ENCODE data around the gene TTC3.

TTC3 gene

GRCh38 chr21:37085726-37086125 is 12.7 kb downstream of the TTC3 start:
- no peaks in the 10 kb centered on the region for H3K27me3 ChIP-seq (replicated peaks; ENCODE audit: insufficient read depth, low read length)
- H3K4me1 ChIP-seq (ENCODE audit: low read length): no peaks in the 10 kb centered on the region
- no peak overlapping the region for H3K4me3 ChIP-seq (ENCODE audit: low read length)
- H2AFZ ChIP-seq (ENCODE audit: low read length): no peak overlapping the region
- TF ChIP-seq EZH2phosphoT487 (IDR thresholded peaks at IDR 0.05; ENCODE audit: low read length) (no peak), EZH2 (optimal IDR thresholded peaks at IDR 0.05; ENCODE audit: low read depth, low read length) (no peak), CTCF (IDR thresholded peaks at IDR 0.05; ENCODE audit: low read length) (no peak)
- H3K27ac ChIP-seq (ENCODE audit: low read length): no peak overlapping the region
- no peaks in the 10 kb centered on the region for H3K9me3 ChIP-seq (replicated peaks; ENCODE audit: insufficient read depth, low read length)
- DNase-seq: no peak
- no peaks in the 10 kb centered on the region for H3K9me2 ChIP-seq (replicated peaks; ENCODE audit: insufficient read depth, low read length)
- peaks cover under 1% of the 10 kb centered on the region; the same call in 1 of the 2 replicates for H3K36me3 ChIP-seq (replicated peaks; ENCODE audit: insufficient read depth, low read length)
- peaks cover 40% of the 10 kb centered on the region for H3K79me2 ChIP-seq (ENCODE audit: low read length)
- H3F3A ChIP-seq (ENCODE audit: insufficient read depth, low read length): no peaks in the 10 kb centered on the region
- H3K9ac ChIP-seq (ENCODE audit: low read length): no peak overlapping the region
- H3K4me2 ChIP-seq (ENCODE audit: low read depth, low read length): no peak overlapping the region
- no peaks in the 10 kb centered on the region for H4K20me1 ChIP-seq (ENCODE audit: insufficient read depth, low read length)

GRCh38 chr21:37087188-37087587 is 14.1 kb downstream of the TTC3 start:
- Histone ChIP-seq H3K4me1 (ENCODE audit: low read length) (no peaks in the 10 kb centered on the region), H3K27ac (ENCODE audit: low read length) (no peak overlapping the region), H3K9me3 (replicated peaks; ENCODE audit: insufficient read depth, low read length) (no peaks in the 10 kb centered on the region), H4K20me1 (ENCODE audit: insufficient read depth, low read length) (no peaks in the 10 kb centered on the region), H3K9me2 (replicated peaks; ENCODE audit: insufficient read depth, low read length) (no peaks in the 10 kb centered on the region), H3F3A (ENCODE audit: insufficient read depth, low read length) (no peaks in the 10 kb centered on the region), H2AFZ (ENCODE audit: low read length) (no peak overlapping the region), H3K79me2 (ENCODE audit: low read length) (peaks cover 30% of the 10 kb centered on the region), H3K27me3 (replicated peaks; ENCODE audit: insufficient read depth, low read length) (no peaks in the 10 kb centered on the region), H3K4me2 (ENCODE audit: low read depth, low read length) (no peak overlapping the region), H3K4me3 (ENCODE audit: low read length) (no peak overlapping the region), H3K36me3 (replicated peaks; ENCODE audit: insufficient read depth, low read length) (peaks cover 3% of the 10 kb centered on the region), H3K9ac (ENCODE audit: low read length) (no peak overlapping the region)
- TF ChIP-seq EZH2 (optimal IDR thresholded peaks at IDR 0.05; ENCODE audit: low read depth, low read length): no peak
- TF ChIP-seq CTCF (IDR thresholded peaks at IDR 0.05; ENCODE audit: low read length): no peak
- no peak for TF ChIP-seq EZH2phosphoT487 (IDR thresholded peaks at IDR 0.05; ENCODE audit: low read length)
- DNase-seq: no peak

- no peaks in the 10 kb centered on the region for H3K27me3 ChIP-seq (replicated peaks; ENCODE audit: insufficient read depth, low read length)
- no peaks in the 10 kb centered on the region for H3K4me1 ChIP-seq (ENCODE audit: low read length)
- DNase-seq: no peak
- H3F3A ChIP-seq (ENCODE audit: insufficient read depth, low read length): no peaks in the 10 kb centered on the region
- H2AFZ ChIP-seq (ENCODE audit: low read length): no peak overlapping the region
- no peaks in the 10 kb centered on the region for H3K9me2 ChIP-seq (replicated peaks; ENCODE audit: insufficient read depth, low read length)
- no peak overlapping the region for H3K4me2 ChIP-seq (ENCODE audit: low read depth, low read length)
- no peak overlapping the region for H3K4me3 ChIP-seq (ENCODE audit: low read length)
- peaks cover 3% of the 10 kb centered on the region for H3K36me3 ChIP-seq (replicated peaks; ENCODE audit: insufficient read depth, low read length)
- H4K20me1 ChIP-seq (ENCODE audit: insufficient read depth, low read length): no peaks in the 10 kb centered on the region
- no peak overlapping the region for H3K27ac ChIP-seq (ENCODE audit: low read length)
- no peak overlapping the region for H3K9ac ChIP-seq (ENCODE audit: low read length)
- H3K79me2 ChIP-seq (ENCODE audit: low read length): peaks cover 22% of the 10 kb centered on the region
- no peaks in the 10 kb centered on the region for H3K9me3 ChIP-seq (replicated peaks; ENCODE audit: insufficient read depth, low read length)
- TF ChIP-seq EZH2 (optimal IDR thresholded peaks at IDR 0.05; ENCODE audit: low read depth, low read length): no peak
Measured at GRCh38 chr21:37088186-37088735, 15.2 kb downstream of the TTC3 start.

- H3K27me3 ChIP-seq (replicated peaks; ENCODE audit: insufficient read depth, low read length): no peaks in the 10 kb centered on the region
- H3K9ac ChIP-seq (ENCODE audit: low read length): no peak overlapping the region
- H3K4me2 ChIP-seq (ENCODE audit: low read depth, low read length): no peak overlapping the region
- H3K9me3 ChIP-seq (replicated peaks; ENCODE audit: insufficient read depth, low read length): no peaks in the 10 kb centered on the region
- no peak for DNase-seq
- H3K4me3 ChIP-seq (ENCODE audit: low read length): no peak overlapping the region
- no peak overlapping the region for H2AFZ ChIP-seq (ENCODE audit: low read length)
- peaks cover 3% of the 10 kb centered on the region for H3K36me3 ChIP-seq (replicated peaks; ENCODE audit: insufficient read depth, low read length)
- H3K4me1 ChIP-seq (ENCODE audit: low read length): no peaks in the 10 kb centered on the region
- H3K27ac ChIP-seq (ENCODE audit: low read length): no peak overlapping the region
- no peaks in the 10 kb centered on the region for H3K9me2 ChIP-seq (replicated peaks; ENCODE audit: insufficient read depth, low read length)
- no peaks in the 10 kb centered on the region for H3F3A ChIP-seq (ENCODE audit: insufficient read depth, low read length)
- no peak for TF ChIP-seq EZH2phosphoT487 (IDR thresholded peaks at IDR 0.05; ENCODE audit: low read length)
- no peak for TF ChIP-seq CTCF (IDR thresholded peaks at IDR 0.05; ENCODE audit: low read length)
- no peak for TF ChIP-seq EZH2 (optimal IDR thresholded peaks at IDR 0.05; ENCODE audit: low read depth, low read length)
- no peaks in the 10 kb centered on the region for H4K20me1 ChIP-seq (ENCODE audit: insufficient read depth, low read length)
- no peaks in the 10 kb centered on the region for H3K79me2 ChIP-seq (ENCODE audit: low read length)
Measured at GRCh38 chr21:37093977-37094376, 20.9 kb downstream of the TTC3 start.

Data from MM.1S (cell line).